ENCODE results near the gene EXD2. TPM values are rescaled to one million over a fixed set of nuclear protein-coding genes. Genes with fewer than 3 reads are reported as not detected.

EXD2 gene
- total and polyA plus RNA-seq, 2 of the 13 experiments (the other 11 are each of a cell fraction or from before 2014, with no cell fraction given): 9.5 to 15.1 TPM

DNA sequence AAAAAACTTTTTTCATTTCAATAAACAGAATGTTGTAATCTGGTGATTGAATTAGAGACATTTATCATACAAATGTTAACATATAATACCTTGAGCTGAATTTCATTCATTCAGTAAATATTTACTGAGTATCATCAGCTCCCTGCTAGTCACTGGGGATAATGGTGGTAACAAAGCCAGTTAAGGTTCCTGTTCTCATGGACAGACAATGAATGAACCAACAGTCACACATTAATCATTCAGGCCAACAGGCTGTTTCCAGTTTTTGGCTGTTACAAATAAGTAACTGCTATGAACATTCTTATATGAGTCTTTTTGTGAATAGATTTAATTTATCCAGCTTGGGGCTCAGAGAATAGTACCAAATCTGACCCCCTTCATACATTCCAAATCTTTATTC is 13.5 kb downstream of the EXD2 start (continued):
- TF ChIP-seq, protein P1, sequence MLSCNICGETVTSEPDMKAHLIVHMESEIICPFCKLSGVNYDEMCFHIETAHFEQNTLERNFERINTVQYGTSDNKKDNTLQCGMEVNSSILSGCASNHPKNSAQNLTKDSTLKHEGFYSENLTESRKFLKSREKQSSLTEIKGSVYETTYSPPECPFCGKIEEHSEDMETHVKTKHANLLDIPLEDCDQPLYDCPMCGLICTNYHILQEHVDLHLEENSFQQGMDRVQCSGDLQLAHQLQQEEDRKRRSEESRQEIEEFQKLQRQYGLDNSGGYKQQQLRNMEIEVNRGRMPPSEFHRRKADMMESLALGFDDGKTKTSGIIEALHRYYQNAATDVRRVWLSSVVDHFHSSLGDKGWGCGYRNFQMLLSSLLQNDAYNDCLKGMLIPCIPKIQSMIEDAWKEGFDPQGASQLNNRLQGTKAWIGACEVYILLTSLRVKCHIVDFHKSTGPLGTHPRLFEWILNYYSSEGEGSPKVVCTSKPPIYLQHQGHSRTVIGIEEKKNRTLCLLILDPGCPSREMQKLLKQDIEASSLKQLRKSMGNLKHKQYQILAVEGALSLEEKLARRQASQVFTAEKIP (CRISPR knock-in tag; IDR thresholded peaks at IDR 0.05; ENCODE audit: borderline replicate concordance): no peak
- TF ChIP-seq ZKSCAN8 (CRISPR knock-in tag; IDR thresholded peaks at IDR 0.05; ENCODE audit: borderline replicate concordance) (no peak), EP300 (IDR thresholded peaks at IDR 0.05; ENCODE audit: low read depth in 2 of 2, low read length in 2 of 2) (no peak), EP300 (CRISPR knock-in tag; IDR thresholded peaks at IDR 0.05; ENCODE audit: borderline replicate concordance) (no peak), RFX5 (IDR thresholded peaks at IDR 0.05; ENCODE audit: low read depth, low read length) (no peak)

DNA sequence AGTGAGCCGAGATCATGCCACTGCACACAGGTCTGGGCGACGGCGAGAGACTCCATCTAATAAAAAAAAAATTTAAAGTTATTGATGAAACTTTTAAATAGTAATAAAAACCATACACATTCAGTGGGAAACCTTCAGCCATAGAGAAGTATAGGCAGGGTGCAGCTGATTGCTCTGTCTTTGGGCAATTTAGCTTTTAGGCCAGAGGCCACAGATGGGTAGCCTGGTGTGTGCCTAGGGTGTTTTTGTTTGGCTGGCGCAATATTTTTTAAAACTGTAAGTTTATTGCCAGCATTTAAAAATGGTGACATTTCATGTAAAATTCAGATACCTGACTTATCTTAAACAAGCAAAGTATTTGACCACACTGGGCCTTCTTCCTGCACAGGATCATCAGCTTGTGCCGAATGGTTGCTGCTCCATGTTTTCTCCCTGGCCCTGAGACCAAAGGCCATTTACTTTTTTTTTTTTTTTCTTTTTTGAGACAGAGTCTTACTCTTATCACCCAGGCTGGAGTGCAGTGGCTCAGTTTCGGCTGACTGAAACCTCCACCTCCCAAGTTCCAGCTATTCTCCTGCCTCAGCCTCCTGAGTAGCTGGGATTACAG is 16.2 kb downstream of the EXD2 start:
- H4K20me1 ChIP-seq (ENCODE audit: insufficient read depth, low read length): no peaks in the 10 kb centered on the region
- in situ Hi-C loops (cut with HindIII; ENCODE audit: extremely low pct_ligation_motif_present, low pct_unique_long_range_greater_than_20kb) (no loop called here), intact Hi-C loops (cut with micrococcal nuclease; ENCODE audit: unreplicated experiment) (no loop called here)
- no peak for DNase-seq (ENCODE audit: low spot score)
- POLR2A ChIA-PET: no interaction called here
- H3K4me2 ChIP-seq (ENCODE audit: low read depth, low read length): no peak overlapping the region
- no peak for ATAC-seq
- H3K9ac ChIP-seq (ENCODE audit: insufficient read depth, low read depth, low read length): no peak overlapping the region
- WGBS (ENCODE audit: low lambda C conversion rate): 97% methylated on average over 7 of the region's 7 CpGs
- FAIRE-seq: no peak
- H3K36me3 ChIP-seq (replicated peaks in 1 of 2; ENCODE audit: control insufficient read depth in 1 of 2, insufficient read depth in 2 of 2, low read length in 2 of 2): peaks cover 0 to 7% of the 10 kb centered on the region in 2 experiments; a peak in 2 of 5 replicates
- H3K79me2 ChIP-seq (ENCODE audit: insufficient read depth, low read length): no peaks in the 10 kb centered on the region
- no peaks in the 10 kb centered on the region for H3K4me1 ChIP-seq (ENCODE audit: insufficient read depth, low read length)
- H2AFZ ChIP-seq (ENCODE audit: low read length): no peak overlapping the region
- no peaks in the 10 kb centered on the region for H3K9me3 ChIP-seq (ENCODE audit: low read length)
- H3K4me3 ChIP-seq (replicated peaks in 1 of 3; ENCODE audit: insufficient read depth in 1 of 3, low read depth in 2 of 3, low read length in 3 of 3): no peak overlapping the region
- H3K27me3 ChIP-seq (ENCODE audit: control insufficient read depth in 1 of 2, insufficient read depth in 2 of 2, low read length in 2 of 2): no peaks in the 10 kb centered on the region
- no TSS peak for BruUV-seq (replicated peaks)
- H3K27ac ChIP-seq (ENCODE audit: extremely low read length, insufficient read depth, low read length): no peak overlapping the region
- CTCF ChIA-PET (ENCODE audit: low intra/inter-chr PET ratio, low total read pairs): no interaction called here
- TF ChIP-seq SP140L (CRISPR knock-in tag; IDR thresholded peaks at IDR 0.05; ENCODE audit: borderline replicate concordance): no peak
- TF ChIP-seq KMT2A (CRISPR knock-in tag; IDR thresholded peaks at IDR 0.05): no peak
- TF ChIP-seq, protein P2, sequence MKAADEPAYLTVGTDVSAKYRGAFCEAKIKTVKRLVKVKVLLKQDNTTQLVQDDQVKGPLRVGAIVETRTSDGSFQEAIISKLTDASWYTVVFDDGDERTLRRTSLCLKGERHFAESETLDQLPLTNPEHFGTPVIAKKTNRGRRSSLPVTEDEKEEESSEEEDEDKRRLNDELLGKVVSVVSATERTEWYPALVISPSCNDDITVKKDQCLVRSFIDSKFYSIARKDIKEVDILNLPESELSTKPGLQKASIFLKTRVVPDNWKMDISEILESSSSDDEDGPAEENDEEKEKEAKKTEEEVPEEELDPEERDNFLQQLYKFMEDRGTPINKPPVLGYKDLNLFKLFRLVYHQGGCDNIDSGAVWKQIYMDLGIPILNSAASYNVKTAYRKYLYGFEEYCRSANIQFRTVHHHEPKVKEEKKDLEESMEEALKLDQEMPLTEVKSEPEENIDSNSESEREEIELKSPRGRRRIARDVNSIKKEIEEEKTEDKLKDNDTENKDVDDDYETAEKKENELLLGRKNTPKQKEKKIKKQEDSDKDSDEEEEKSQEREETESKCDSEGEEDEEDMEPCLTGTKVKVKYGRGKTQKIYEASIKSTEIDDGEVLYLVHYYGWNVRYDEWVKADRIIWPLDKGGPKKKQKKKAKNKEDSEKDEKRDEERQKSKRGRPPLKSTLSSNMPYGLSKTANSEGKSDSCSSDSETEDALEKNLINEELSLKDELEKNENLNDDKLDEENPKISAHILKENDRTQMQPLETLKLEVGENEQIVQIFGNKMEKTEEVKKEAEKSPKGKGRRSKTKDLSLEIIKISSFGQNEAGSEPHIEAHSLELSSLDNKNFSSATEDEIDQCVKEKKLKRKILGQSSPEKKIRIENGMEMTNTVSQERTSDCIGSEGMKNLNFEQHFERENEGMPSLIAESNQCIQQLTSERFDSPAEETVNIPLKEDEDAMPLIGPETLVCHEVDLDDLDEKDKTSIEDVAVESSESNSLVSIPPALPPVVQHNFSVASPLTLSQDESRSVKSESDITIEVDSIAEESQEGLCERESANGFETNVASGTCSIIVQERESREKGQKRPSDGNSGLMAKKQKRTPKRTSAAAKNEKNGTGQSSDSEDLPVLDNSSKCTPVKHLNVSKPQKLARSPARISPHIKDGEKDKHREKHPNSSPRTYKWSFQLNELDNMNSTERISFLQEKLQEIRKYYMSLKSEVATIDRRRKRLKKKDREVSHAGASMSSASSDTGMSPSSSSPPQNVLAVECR (CRISPR knock-in tag; IDR thresholded peaks at IDR 0.05; ENCODE audit: borderline replicate concordance): no peak
- TF ChIP-seq, protein P3, sequence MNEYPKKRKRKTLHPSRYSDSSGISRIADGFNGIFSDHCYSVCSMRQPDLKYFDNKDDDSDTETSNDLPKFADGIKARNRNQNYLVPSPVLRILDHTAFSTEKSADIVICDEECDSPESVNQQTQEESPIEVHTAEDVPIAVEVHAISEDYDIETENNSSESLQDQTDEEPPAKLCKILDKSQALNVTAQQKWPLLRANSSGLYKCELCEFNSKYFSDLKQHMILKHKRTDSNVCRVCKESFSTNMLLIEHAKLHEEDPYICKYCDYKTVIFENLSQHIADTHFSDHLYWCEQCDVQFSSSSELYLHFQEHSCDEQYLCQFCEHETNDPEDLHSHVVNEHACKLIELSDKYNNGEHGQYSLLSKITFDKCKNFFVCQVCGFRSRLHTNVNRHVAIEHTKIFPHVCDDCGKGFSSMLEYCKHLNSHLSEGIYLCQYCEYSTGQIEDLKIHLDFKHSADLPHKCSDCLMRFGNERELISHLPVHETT (CRISPR knock-in tag; conservative IDR thresholded peaks at IDR 0.05): no peak
- no peak for TF ChIP-seq NFKBIZ (CRISPR knock-in tag; IDR thresholded peaks at IDR 0.05)
- TF ChIP-seq, protein P4, sequence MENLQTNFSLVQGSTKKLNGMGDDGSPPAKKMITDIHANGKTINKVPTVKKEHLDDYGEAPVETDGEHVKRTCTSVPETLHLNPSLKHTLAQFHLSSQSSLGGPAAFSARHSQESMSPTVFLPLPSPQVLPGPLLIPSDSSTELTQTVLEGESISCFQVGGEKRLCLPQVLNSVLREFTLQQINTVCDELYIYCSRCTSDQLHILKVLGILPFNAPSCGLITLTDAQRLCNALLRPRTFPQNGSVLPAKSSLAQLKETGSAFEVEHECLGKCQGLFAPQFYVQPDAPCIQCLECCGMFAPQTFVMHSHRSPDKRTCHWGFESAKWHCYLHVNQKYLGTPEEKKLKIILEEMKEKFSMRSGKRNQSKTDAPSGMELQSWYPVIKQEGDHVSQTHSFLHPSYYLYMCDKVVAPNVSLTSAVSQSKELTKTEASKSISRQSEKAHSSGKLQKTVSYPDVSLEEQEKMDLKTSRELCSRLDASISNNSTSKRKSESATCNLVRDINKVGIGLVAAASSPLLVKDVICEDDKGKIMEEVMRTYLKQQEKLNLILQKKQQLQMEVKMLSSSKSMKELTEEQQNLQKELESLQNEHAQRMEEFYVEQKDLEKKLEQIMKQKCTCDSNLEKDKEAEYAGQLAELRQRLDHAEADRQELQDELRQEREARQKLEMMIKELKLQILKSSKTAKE (CRISPR knock-in tag; IDR thresholded peaks at IDR 0.05; ENCODE audit: borderline replicate concordance): no peak
- no peak for TF ChIP-seq NRL (CRISPR knock-in tag; IDR thresholded peaks at IDR 0.05; ENCODE audit: borderline replicate concordance)
- no peak for TF ChIP-seq ZNF563 (CRISPR knock-in tag; IDR thresholded peaks at IDR 0.05)

Measured in HepG2 (cell line).